ENCODE data around the gene CSNK2A1.
A peak's percentile ranks its signal among the peaks of the same experiment; 100 is the strongest.
"Not testable (repeated sequence)": the region's sequence is repeated elsewhere in the genome, so short reads cannot be mapped to it uniquely, and the experiment has no call there.

Gene CSNK2A1

GRCh38 chr20:480044-480443 lies 63.5 kb downstream of the CSNK2A1 start:
- DNase-seq = no peak

DNA sequence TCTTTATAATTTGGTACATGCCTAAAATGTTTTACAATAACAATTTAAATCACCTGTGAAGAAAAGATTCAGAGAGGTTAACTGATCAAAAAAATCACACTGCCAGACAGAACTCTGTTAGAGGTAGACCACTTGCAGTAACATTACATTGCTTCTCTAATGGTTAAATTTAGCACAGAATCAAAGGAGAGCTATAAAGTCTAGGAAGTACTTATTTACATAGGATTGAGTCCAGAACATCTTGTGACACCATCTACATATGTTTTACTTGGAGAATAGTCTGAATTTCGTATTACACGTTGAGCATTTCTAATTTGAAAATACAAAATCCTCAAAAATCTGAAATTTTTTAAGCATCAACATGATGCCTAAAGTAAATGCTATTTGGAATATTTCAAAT lies 64.1 kb downstream of the CSNK2A1 start:
- no peak for DNase-seq

GRCh38 chr20:478949-479429 lies 64.6 kb downstream of the CSNK2A1 start:
- DNase-seq = peak; percentile 18

- no peak for DNase-seq
Observed at GRCh38 chr20:478010-478948, 65.3 kb downstream of the CSNK2A1 start.

DNA sequence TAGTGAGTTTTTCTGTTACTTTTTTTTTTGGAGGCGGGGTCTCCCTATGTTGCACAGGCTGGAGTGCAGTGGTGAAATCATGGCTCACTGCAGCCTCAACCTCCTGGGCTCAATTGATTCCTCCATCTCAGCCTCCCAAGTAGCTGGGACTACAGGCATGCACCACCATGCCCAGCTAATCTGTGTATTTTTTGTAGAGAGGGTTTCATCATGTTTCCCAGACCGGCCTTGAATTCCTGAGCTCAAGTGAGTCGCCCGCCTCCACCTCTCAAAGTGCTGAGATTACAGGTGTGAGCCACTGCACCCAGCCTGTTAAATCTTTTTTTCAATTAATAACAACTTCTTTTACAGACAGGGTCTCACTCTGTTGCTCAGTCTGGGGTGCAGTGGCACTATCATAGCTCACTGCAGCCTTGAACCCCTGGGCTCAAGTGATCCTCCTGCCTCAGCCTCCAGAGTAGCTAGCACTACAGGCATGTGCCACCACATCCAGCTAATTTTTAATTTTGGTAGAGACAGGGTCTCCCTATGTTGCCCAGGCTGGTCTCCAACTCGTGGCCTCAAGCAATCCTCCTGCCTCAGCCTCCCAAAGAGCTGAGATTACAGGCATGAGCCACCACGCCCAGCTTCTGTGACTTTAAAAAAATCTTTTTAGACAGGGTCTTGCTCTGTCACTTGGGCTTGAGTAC lies 66.9 kb downstream of the CSNK2A1 start:
- not testable (repeated sequence) for DNase-seq

GRCh38 chr20:475463-476357 lies 67.9 kb downstream of the CSNK2A1 start:
- no peak for DNase-seq

- no peak for DNase-seq
Observed at GRCh38 chr20:474581-474980, 69.0 kb downstream of the CSNK2A1 start.

DNA sequence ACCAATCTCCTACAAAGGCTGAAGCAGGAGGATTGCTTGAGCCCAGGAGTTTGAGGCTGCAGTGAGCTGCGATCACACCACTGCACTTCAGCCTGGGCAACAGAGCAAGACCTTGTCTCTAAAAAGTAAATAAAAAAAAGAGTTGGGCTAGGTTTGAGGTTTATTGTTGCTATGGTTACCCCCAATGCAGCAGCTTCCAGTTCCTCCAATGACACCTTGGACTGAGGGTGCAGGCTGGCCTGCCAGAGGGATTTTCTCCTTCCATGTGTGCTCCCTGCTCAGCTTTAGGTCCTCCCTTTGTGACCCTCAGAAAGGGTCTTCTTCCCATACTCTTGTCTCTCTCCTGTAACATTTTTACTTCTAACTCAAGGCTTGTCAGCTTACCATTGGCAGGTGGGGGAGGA lies 70.7 kb downstream of the CSNK2A1 start:
- no peak for DNase-seq

- DNase-seq = no peak
Observed at GRCh38 chr20:472137-472846, 71.3 kb downstream of the CSNK2A1 start.

DNA sequence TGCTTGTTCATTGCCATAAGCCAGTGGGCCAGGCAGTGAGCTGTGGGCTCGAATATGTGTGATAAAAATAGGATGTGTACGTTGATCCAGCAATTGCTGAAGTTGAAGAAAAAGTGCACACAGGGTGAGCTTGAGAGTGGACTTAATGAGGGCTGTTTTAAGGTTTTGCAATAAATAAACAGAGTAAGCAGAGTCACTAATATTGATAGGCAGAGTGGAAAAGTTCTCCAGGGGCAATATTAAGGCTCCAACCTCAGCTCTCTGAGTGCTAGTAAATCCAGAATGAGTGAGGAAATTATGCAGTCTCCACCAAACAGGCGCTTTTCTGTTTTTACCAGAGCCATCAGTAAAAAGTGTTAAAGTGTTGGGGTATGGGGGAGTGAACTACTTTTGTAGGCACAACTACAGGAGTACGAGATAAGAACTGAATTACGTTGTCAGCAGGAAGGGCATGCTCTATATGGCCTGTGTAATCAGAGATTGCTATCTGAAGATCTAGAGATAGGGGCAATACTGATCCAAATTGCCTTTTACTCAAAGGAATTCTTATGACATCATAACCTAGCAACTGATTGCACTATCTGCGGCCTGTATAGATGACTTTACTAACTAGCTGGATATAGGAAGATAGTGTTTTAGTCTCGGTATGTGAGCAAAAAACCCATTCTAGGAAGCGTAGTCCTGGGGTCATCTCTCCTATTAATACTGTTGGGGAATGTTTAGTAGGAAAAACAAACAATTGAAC lies 73.7 kb downstream of the CSNK2A1 start:
- DNase-seq = no peak

- DNase-seq = no peak
Observed at GRCh38 chr20:467755-468154, 75.8 kb downstream of the CSNK2A1 start.

GRCh38 chr20:462199-462991 lies 81.2 kb downstream of the CSNK2A1 start, which contains the start of gene TBC1D20:
Gene TBC1D20, minus strand, starts transcription at chr20:462533. Its CDS starts 128 bp downstream, at chr20:462405.
- DNase-seq = peak; percentile 78

DNA sequence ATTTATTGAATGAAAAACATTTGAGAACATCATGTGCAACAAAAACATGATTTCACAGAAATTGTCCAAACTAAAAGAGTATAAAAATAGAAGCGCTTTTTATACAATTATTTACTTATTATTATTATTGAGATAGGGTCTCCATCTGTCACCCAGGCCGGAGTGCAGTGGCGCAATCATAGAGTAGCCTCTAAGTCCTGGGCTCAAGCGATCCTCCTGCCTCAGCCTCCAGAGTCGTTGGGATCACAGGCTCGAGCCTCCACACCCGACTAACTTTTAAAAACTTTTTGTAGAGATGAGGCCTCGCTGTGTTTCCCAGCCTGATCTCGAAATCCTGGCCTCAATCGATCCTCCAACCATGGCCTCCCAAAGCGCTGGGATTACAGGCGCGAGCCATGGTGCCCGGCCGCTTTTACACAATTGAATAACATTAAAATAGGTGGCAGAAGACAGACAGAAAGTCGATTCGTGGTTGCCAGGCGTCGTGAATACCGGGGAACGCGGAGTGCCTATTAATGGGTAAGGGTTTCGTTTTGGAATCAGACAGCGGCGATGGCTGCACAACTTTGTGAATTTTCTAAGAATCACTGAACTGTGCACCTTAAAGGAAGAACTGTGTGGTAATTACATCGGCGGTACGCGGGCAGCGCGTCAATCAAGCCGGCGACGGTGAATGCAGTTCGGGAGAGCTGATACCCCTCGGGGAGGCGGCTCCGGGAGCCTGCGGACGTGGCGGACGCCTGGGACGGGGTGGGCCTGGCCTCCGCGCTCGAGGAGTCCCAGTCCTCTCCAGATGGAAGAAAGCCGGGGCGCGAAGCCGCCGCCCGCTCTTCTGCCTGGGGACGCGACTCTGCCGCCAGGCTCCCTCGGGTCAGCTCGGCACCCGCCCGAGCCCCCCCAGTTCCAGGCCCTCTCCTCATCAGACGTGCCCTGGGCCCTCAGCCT lies 82.1 kb downstream of the CSNK2A1 start:
- no peak for DNase-seq

GRCh38 chr20:460707-461106 lies 82.9 kb downstream of the CSNK2A1 start:
- DNase-seq = no peak

GRCh38 chr20:460180-460579 lies 83.4 kb downstream of the CSNK2A1 start:
- DNase-seq = no peak

GRCh38 chr20:458776-459175 lies 84.8 kb downstream of the CSNK2A1 start:
- no peak for DNase-seq

GRCh38 chr20:454951-455350 lies 88.6 kb downstream of the CSNK2A1 start:
- no peak for DNase-seq

DNA sequence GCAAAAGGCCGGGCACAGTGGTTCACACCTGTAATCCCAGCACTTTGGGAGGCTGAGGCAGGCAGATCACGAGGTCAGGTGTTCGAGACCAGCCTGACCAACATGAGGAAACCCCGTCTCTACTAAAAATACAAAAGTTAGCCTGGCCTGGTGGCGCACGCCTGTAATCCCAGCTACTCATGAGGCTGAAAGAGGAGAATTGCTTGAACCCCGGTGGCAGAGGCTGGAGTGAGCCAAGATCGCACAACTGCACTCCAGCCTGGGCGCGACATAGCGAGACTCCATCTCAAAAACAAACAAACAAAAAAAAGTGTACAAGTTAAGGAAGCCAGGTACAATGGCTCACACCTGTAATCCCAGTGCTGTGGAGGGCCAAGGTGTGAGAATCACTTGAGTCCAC lies 91.6 kb downstream of the CSNK2A1 start:
- DNase-seq = not testable (repeated sequence)
